Motor neuron (in vitro differentiated cells): Measurements from ENCODE around the gene SERBP1. TPM values are rescaled to one million over a fixed set of nuclear protein-coding genes. Genes with fewer than 3 reads are reported as not detected.

Experiments
- ATAC-seq, 8 experiments: fragments of 200-7000 bp; cut with Tn5 transposase; replicated peaks in 6 of 8; 2 replicates each; pipeline ENCODE4 v1.8.0; 2021; ENCODE audit warnings: mild to moderate bottlenecking in 8 of 8, moderate library complexity in 8 of 8
- H3K27ac ChIP-seq, 2 donors: fragments of 250-450 bp; sonication (Bioruptor Pico); 2 replicates each; pipeline ENCODE4 v1.9.0; 2021; ENCODE audit warnings: antibody characterized with exemption in 2 of 2, mild to moderate bottlenecking in 2 of 2, moderate library complexity in 1 of 2
- H3K4me1 ChIP-seq, 2 donors: fragments of 250-450 bp; sonication (Bioruptor Pico); replicated peaks in 1 of 2; 2 replicates each; pipeline ENCODE4 v1.6.1; 2021; ENCODE audit warnings: antibody characterized with exemption in 2 of 2, mild to moderate bottlenecking in 2 of 2, moderate library complexity in 1 of 2
- H3K4me3 ChIP-seq, 5 donors: fragments of 250-450 bp; sonication (Bioruptor Pico); 2 replicates each; pipeline ENCODE4 v1.9.0; 2021; ENCODE audit warnings: antibody characterized with exemption in 5 of 5, mild to moderate bottlenecking in 5 of 5, moderate library complexity in 4 of 5
- WGBS, 10 experiments: fragments of 450-650 bp; shearing (Covaris generic); methylation state at CpG; one replicate each; pipeline ENCODE4 v1.0.0; 2022; 5-methylcytosine and 5-hydroxymethylcytosine counted together
- in situ Hi-C, 9 experiments: fragments of 400-800 bp; cut with MboI; loops; one replicate each; pipeline ENCODE4 v1.15.0; 2021; ENCODE audit warnings: low sequenced_read_pairs in 9 of 9, low pct_unique_long_range_greater_than_20kb in 2 of 9; ENCODE audit not compliant: unreplicated experiment in 9 of 9
- total RNA-seq, 8 experiments: library from RNA; unstranded; fragments of 300-600 nt; gene quantifications; 2 replicates each; pipeline versions ENCODE4 v1.2.3 to v1.2.4, GENCODE V29; 2022

SERBP1 gene
- total RNA-seq, 8 experiments from 2014 or later, result 165 to 506 (median 316) TPM

GRCh38 chr1:67367370-67368045, 62.7 kb downstream of the SERBP1 start:
- in situ Hi-C loops, result loop anchor here in 1 of 9 experiments (25.0 kb wide), 1 partner anchor 120 kb away; no protein-coding TSS in a partner anchor
- peak in 5 of 8 experiments; percentile 27 to 79 (median 54) for ATAC-seq
- H3K4me1 ChIP-seq, result peaks cover 4 to 11% of the 10 kb centered on the region in 2 donors
- H3K4me3 ChIP-seq, result no peak overlapping the region
- no peak overlapping the region for H3K27ac ChIP-seq
- 45 to 83% (median 69%) methylated on average over 2 to 8 of the region's 8 CpGs for WGBS, 10 experiments

GRCh38 chr1:67361641-67362040, 68.6 kb downstream of the SERBP1 start:
- WGBS, 10 experiments, result 90 to 100% (median 96%) methylated on average over 2 to 5 of the region's 5 CpGs; no CpG with 5 or more reads in 3 of the 10 experiments
- in situ Hi-C loops, result loop anchor here in 1 of 9 experiments (25.0 kb wide), 1 partner anchor 126 kb away; no protein-coding TSS in a partner anchor
- H3K4me3 ChIP-seq, result no peak overlapping the region

GRCh38 chr1:67359592-67359991, 70.6 kb downstream of the SERBP1 start:
- in situ Hi-C loops, result loop anchor here in 1 of 9 experiments (25.0 kb wide), 1 partner anchor 128 kb away; no protein-coding TSS in a partner anchor
- ATAC-seq, result no peak
- H3K27ac ChIP-seq, result no peak overlapping the region
- no peaks in the 10 kb centered on the region for H3K4me1 ChIP-seq
- WGBS, 10 experiments, result 22 to 100% (median 91%) methylated on average over 1 of the region's 1 CpG; no CpG with 5 or more reads in 2 of the 10 experiments
- H3K4me3 ChIP-seq, result no peak overlapping the region

More at GRCh38 chr1:67361641-67362040, 68.6 kb downstream of the SERBP1 start:
- no peak for ATAC-seq
- no peak overlapping the region for H3K27ac ChIP-seq
- no peaks in the 10 kb centered on the region for H3K4me1 ChIP-seq

Other genes starting within 250 kb of the SERBP1 start
- 1 to 10 TPM in 3 of 8 experiments, under 1 TPM in 5; 0.16 to 4.1 (median 0.61) TPM for gene IL12RB2, start 122.5 kb downstream of the SERBP1 start, total RNA-seq